Thyroid gland (tissue), 4 donors: ENCODE data around the gene DNAH14.

Source experiments
- CTCF ChIP-seq, 6 experiments: fragments of 200-600 bp in 3 of 6; fragments of 450-650 bp in 3 of 6; sonication (generic) in 3 of 6; IDR thresholded peaks; one replicate each; pipeline ENCODE4 v1.5.1; 2016 to 2019; ENCODE audit warnings: antibody characterized with exemption in 6 of 6, mild to moderate bottlenecking in 2 of 6, inconsistent platforms in 1 of 6, moderate library complexity in 1 of 6
- POLR2A ChIP-seq, 2 donors: fragments of 450-650 bp; IDR thresholded peaks; one replicate each; pipeline ENCODE4 v1.6.1; 2017; ENCODE audit warnings: antibody characterized with exemption in 2 of 2, mild to moderate bottlenecking in 2 of 2, moderate library complexity in 1 of 2

GRCh38 chr1:225319871-225320270 is 390.4 kb downstream of the DNAH14 start:
- TF ChIP-seq CTCF (IDR thresholded peaks at IDR 0.05) (no peak), POLR2A (IDR thresholded peaks at IDR 0.05) (no peak)
